Activated naive CD4-positive, alpha-beta T cell treated with Interleukin-2 at 50 U/mL for 16 hours (primary cell): ENCODE results near the gene TNFRSF19.

ENCODE experiments used
- DNase-seq: peaks from one replicate; pipeline ENCODE4 v3.0.0-alpha.2; 2020

Gene TNFRSF19

DNA sequence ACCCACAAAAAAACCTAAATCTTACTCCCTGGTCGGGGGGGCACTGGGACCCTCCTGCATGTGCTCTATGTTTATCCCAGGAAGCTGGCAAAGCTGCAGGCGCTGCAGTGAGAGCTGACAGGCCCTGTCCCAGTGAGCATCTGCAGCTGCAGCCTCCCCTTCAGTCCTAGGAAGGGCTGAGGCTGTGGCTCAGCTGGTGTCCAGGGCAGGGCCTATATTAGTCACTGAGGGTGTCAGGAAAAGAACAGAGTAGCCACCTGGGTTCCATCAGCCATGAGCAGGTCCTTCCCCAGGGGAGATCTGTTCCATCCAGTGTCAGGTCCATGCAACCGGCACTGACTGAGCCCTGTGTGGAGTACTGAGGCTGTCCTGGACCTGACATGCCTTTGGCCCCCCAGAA lies 120.5 kb downstream of the TNFRSF19 start:
- no peak for DNase-seq

DNA sequence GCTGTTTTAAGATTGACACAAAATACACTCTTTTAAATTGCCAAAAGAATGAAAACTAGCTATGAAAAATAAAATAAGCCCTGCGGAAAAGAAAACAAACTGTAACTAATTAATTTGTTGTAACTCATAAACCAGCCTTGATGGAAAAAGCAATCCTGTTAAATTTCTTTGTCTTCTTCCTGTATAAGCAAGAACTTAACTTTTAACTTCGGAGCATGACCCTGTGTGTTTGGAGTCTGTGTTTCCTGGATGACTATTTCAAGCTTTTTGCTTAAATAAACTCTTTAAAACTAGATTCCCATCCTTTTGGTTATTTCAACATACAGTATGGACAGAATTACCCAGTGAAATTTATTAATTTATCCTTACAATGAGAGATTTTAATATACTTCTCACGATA lies 122.6 kb downstream of the TNFRSF19 start:
- DNase-seq = no peak

DNA sequence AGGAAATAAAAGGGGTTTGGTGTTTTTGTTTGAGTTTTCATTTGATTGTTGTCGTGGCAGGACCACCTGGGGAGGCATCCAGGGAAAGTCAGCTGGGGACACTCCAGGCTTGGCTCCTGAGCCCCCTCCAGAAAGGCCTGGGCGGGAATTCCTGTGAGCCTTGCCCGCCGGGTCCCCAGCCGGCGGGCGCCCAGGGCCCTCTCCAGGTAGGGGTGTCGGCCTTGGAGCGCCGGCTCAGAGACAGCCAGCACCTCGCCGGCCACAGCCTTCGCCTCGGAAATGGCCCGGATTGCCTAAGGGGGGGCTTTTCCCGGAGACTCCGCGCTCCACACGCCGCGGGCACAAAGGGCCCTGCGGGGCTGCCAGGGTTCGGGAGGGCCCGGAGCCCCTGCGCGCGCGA lies 125.0 kb downstream of the TNFRSF19 start:
- no peak for DNase-seq

DNA sequence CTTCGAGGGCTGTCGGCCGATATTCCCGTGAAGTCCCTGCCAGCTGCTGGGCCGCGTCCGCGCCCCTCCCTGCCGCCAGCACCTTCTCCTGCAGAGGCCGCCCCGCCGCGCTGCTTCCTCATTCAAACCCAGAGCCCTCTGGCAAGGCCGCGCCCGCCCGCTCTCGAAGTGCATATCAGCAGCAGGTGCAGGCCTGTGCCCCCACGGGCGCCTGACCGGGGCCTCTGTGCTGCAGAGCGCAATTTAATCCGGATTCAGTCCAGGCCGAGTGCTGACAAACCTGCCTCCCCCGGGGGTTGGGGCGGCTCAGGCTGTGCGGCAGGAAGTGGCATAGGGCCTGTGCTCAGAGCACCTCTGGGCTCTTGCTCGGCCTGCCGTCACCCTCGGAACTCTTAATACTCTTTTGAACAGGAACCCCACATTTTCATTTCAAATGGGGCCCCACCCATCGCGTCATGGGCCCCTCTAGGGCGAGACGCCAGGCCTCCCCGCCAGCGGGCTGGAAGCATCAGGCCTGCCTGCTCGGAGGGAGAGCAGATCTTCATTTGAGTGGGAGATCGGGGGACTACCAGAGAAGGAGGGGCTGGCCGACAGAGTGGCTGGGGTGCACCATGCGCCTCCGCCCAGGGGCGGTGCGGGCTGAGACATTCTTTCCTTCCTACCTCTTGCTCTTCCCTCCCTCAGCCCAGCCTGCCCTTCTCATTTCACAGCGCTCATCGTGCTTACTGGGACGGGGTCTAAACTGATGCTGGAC lies 125.7 kb downstream of the TNFRSF19 start:
- DNase-seq = peak; percentile 58

DNA sequence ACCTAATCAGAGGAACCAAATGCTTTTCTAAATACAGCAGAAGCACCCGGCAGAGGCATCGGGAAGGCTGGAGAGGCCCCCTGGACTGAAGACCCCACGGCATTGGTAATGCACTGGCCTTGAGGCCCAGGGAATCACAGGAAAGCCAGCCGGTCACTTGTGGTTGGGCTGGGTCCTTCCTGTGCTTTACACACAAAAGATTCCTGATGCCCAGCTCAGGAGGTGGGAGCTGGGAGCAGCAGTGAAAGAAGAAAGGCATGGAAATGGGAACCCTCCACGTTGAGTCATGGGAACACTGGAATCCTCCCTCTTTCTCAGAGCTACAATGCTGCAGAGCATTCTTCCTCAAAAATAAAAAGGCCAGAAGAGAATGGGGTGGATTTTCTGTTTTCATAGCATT lies 126.4 kb downstream of the TNFRSF19 start:
- no peak for DNase-seq

DNA sequence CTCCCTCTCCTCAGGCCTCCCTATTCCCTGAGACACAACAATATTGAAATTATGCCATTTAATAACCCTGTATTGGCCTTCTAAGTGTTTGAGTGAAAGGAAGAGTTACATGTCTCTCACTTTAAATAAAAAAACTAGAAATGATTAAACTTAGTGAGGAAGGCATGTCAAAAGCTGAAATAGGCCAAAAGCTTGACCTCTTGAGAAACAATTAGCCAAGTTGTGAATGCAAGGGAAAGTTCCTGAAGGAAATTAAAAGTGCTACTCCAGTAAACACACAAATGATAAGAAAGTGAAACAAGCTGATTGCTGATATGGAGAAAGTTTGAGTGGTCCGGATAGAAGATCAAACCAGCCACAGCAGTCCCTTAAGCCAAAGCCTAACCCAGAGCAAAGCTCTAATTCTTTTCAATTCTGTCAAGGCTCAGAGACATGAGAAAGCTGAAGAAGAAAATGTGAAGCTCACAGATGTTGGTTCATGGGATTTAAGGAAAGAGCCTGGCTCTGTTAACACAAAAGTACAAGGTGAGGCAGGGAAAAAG lies 127.6 kb downstream of the TNFRSF19 start:
- no peak for DNase-seq

DNA sequence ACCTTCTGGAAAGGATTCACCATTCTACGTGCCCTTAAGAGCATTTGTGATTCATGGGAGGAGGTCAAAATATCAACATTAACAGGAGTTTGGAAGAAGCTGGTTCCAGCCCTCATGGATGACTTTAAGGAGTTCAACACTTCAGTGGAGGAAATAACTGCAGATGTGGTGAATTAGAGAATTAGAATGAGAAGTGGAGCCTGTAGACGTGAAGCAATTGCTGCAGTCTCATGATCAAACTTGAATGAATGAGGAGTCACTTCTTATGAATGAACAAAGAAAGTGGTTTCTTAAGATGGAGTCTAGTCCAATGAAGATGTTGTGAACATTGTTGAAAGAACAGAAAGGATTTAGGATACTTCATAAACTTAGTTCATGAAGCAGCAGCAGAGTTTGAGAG lies 129.1 kb downstream of the TNFRSF19 start:
- no peak for DNase-seq

DNA sequence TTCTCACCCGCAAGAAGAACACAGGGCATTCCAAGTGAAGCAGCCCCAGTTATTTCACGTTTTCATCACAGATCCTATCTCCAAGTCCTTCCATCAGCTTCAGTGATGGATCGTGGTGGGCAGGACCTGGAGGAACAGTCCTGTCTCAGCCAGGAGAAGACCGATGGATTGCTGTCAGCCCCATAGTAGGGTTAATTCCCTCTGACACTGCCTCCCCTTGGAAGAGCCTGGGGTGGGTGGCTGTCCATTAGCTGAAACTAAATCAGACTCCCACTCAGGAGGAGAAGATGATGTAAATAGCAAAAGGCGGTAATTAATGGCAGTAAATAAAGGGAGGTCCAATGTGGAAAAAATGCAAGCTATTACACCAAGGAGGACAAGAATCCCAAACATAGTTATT lies 131.0 kb downstream of the TNFRSF19 start:
- DNase-seq = no peak

DNA sequence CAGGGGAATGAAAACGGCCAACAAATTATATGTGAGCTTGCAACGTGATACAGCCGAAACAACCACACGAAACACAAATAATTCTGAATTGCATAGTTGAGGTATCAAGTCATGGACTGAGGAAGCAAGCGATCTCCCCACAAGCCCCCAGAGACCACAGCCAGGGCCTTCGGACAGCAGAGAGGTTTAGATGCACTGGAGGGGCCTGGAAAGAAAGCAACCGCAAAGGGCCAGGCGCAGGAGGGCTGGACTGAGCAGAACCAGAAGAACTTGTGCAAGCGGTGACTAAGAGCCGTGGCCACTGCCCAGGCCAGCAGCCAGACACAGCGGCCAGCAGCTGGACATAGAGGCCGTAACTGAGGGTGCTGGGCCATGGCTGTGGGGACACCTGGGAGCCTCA lies 131.4 kb downstream of the TNFRSF19 start:
- DNase-seq = no peak

DNA sequence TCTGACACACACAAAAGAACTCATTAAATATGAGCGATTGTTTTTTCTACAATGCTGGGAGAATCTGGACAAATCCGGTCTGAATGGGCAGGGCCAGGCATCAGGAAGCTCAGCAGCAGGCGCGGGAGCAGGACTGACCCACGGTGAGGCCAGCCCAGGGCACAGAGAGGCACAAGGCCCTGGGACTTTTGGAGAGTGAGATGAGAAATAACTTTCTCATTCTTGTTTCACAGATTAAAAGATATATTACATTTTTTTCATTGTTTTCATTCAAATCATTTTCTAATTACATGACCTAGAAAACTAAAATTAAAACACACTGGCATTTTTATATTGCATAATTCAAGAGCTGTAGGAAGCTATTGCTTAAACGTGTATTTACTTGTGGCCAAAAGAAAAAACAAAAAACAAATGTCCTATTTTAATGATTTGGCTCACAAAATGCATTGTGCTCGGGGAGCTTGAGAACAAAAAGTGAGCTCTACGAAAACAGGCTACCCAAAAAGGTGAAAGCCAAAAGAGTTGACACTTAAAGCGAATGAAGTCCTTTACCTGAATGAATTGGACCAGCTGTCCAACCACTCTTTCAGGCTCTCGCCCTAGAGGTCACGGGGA lies 133.1 kb downstream of the TNFRSF19 start:
- DNase-seq = no peak

DNA sequence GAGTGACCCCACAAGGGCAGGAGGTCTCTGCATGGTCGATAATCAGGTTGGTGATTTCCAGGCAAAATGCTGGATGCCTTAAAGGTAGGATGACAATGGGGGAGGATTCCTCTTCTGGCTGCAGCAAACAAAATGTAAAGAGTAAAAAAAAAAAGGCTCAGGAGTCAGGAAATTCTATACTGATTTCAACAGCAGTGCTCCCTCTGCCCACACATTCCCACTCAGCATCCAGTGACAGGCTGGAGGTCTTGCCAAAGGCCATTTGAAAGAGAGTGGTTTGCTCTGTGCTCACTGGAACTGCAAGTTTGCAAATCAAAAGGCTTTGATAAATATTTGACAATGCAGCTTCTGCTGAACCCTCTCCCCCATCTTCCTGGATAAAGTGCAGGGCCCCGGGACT lies 135.4 kb downstream of the TNFRSF19 start:
- DNase-seq = no peak

DNA sequence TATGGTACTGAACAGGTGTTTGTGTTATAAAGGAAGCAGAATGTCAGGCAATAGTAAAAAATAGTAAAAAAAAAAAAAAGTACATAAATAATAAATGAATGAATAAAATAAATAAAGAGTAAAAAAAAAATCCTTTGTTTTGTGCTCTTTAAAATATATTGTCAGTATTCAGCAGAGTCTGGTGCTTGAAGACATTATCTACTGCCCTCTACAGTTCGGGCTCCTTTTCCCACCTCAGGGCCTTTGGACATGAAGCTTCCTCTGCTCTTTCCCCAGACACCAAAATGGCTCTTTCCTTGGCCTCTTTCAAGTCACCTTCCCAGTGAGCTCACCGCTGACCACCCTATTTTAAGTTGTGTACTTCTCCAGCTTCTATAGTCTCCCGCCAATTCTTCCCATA lies 137.5 kb downstream of the TNFRSF19 start:
- no peak for DNase-seq

DNA sequence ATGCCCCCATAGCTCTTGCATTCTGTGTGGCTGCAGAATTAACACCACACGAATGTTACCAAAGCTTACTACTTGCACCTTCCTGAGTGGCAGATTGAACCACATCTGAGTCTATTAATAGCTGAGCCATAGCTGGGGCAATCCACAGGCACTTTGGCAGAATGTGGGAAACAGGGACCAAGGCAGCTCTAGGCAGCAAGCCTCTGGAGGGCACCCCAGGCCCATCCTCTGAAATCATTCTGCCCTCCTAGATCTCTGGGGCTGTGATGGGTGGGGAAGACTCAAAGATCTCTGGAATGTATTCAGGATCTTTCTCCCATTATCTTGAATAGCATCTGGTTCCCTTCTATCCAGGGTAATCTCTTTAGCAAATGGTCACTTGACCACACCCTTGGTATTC lies 139.3 kb downstream of the TNFRSF19 start:
- DNase-seq = no peak

DNA sequence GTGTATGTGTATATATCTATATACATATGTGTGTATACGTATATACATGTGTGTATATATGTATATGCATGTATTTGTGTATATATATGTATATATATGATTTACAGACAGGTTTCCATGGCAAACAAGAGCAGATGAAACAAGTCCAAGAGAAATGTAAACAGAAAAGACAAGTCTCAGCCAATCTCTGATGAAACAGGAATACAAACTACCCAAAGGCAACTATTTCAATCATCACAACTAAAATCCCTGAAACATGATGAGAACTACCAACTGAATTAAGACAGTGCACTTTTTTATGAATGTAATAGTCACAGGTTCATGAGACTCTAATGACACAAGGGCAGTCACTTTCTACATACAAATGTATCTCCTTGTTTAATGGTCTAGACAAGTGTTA lies 140.2 kb downstream of the TNFRSF19 start:
- no peak for DNase-seq

DNA sequence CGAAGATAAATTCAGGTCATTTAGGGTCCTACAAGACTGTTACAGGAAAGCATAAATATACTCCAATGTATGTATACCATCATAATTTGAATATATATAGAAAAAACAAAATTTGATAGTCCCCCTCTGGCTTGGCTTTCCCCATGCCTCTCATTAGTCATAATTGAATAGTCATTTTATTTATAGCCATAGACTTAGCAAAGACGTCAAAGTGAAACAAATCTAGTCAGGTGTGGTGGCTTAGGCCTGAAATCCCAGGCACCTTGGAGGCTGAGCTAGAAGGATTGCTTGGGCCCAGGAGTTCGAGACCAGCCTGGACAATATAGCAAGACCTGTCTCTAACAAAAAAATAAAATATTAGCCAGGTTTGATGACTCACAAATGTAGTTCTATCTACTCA lies 141.1 kb downstream of the TNFRSF19 start:
- DNase-seq = no peak

DNA sequence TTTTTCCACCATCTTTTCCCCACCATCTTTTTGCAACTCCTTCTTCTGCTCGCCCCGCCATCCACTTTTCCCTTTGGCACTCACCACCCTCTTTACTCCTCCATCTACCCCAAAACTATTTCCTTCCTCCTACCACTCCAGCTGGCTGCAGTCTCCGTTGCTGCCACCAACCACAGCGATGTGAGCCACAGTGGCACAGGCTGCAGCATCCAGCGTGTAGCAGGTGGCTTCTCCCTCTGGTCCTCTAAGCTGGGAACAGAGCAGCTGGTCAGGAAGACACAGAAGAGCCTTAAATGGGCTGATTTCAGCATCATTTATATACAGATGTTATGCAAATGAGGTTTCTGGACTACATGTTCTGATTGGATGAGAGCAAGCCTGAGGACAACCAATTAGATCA lies 144.5 kb downstream of the TNFRSF19 start:
- no peak for DNase-seq

DNA sequence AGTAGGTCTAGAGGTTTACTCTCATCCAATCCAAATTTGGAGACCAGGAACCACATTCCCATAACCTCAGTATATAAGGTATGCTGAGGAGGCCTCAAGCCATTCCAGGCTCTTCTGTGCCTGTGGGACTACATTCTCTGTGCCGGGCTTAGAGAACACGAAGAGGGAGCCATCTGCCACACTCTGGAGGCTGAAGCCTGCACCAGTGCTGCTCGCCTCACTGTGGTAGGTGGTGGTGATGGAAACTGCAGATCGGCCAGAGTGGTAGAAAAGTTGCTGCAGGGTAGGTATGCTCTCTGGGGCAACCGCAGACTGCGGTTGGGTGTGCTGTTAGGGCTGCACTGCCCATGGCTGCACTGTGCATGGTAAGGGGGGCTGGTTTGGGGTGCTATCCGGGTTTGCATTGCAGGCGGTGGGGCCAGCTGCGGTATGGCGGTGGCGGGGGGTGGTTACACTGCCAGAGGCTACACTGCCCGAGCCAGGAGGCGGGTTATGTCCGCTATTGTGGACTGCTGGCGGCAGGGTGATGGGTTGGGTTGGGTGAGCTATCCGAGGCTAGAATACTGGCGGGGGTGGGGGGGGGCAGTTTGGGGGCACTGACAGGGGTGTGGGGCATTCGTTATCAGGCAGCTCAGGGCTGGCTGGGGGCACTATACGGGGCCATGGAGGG lies 145.0 kb downstream of the TNFRSF19 start:
- no peak for DNase-seq

DNA sequence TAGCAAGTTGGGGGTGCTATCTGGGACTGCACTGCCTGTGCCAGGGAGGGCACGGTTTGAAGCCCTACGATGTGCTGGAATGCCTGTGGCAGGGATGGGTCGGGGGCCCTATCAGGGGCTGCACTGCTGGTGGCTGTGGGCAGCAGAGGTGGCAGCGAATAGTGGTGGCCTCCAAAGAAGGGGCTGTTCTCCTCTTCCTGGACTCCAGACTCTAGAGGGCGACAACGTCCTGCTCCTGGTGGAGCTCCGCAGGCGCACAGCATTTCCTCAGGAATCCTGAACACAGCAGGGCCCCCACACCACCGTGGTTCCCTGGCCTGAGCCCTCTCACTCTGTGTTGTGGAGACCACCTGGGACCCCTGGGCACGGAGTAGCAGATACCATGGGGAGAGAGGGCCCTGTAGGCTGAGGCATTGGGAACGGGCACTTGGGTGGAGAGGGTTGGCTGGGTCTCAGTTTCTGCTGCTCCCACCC lies 145.6 kb downstream of the TNFRSF19 start:
- DNase-seq = no peak

DNA sequence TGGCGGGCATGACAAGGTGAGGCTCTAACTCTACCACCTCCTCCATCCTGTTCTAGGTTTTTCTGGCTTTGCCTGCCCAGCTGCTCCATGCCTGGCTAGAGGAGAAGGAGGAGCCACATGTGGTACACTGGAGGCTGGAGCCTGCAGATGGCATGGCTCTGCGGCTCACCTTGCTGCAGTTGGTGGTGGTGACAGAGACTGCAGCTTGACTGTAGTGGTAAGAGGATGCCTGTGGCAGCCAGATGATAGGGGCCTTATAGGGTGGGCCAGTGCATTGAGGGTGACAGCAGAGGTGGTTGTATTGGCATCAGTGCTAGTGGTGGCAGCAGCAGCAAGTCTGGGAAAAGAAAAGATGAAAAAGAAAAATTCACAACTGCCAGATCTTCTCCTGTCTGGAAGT lies 146.2 kb downstream of the TNFRSF19 start:
- DNase-seq = no peak

DNA sequence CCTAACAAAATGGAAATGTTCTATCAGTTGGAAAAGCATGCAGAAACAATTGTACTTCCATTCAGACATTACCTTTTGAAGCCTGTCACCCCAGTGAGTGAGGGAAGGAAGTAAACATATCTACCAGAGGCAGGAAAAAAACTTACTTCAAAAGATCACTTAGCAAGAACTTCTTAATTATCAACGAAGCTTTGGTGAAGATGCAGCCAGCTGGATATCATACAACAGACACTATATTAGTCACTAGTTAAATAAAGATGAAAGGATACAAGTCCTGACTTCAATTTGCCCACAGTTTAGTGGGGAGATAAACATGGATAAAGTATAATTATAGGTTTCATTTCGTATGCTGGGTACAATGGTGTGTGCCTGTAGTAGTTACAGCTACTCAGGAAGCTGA lies 148.8 kb downstream of the TNFRSF19 start:
- DNase-seq = no peak

DNA sequence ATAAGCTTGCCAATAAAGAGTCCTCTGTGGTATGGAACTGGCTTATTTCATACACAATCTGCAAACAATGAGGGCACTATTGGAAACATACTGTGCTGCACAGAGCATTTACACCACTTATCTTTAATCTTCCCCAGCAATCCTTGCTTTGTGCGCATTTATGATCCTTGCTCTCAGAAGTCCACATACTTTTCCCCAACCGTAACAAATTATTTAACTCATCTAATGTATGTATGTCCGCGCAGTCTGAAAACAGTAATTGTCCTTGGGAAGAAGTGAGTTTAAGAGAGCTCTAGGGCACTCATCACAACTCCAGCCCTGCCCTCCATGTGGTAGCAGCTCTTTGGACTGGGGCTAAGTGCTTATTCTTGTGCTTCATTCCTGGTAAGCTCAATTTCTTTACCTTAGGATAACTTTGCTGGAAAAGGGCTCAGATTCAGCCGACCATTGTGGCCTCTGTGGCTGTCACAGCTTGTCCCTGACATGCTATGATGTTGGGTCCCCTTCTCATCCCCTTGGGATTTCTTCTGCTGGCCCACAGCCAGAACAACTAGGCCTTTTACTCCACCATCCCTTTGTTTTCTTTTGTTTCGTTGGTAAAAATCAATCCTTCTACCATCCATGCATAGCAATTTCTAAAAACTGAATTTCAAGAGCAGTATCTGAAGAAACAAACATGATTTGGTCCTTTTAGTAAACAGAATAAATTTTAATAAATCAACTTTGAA lies 152.7 kb downstream of the TNFRSF19 start:
- no peak for DNase-seq

DNA sequence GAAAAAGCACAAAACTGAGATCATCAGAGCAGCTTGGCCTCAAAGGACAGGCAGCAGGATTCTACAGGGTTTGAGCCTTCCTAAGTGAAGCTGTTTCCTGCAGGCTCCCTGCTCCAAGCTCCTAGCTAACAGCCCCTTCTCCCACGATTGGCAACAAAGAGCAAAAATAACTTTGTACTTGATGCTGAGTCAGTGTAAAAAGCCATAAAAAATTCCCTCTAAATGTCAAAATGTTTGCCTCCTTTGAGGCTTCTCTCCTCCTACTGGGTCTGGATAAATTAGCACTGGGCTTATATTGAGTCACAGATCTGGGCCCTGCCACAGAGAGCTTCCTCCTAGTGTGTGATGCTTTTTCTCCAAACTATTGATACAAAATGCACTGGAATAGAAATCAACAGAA lies 153.3 kb downstream of the TNFRSF19 start:
- DNase-seq = no peak
